Measurements from ENCODE around the gene DDX47.

The DDX47 gene

GRCh38 chr12:12813120-12814101 lies at the start of gene DDX47:
DDX47 (plus strand) TSS chr12:12813346; CDS start chr12:12813368, 22 bp downstream.
- H3K4me1 ChIP-seq (ENCODE audit: control insufficient read depth in 1 of 2, insufficient read depth in 1 of 2, low read depth in 1 of 2, low read length in 1 of 2): peaks cover 12% of the 10 kb centered on the region in 2 experiments
- no peaks in the 10 kb centered on the region for H3K27me3 ChIP-seq
- peak; percentile 97 for TF ChIP-seq CTCF (IDR thresholded peaks at IDR 0.05)
- H3K9me3 ChIP-seq: no peaks in the 10 kb centered on the region
- peak within 1 kb of the TSS; percentile 1 for H3K27ac ChIP-seq
- no peaks in the 10 kb centered on the region for H3K36me3 ChIP-seq
- peak within 1 kb of the TSS; percentile 66 for H3K4me3 ChIP-seq (ENCODE audit: low read depth in 1 of 2, low read length in 1 of 2)

GRCh38 chr12:12764824-12765223 lies 48.3 kb upstream of the DDX47 start:
- Histone ChIP-seq H3K27me3 (no peaks in the 10 kb centered on the region), H3K27ac (no peak overlapping the region), H3K36me3 (no peaks in the 10 kb centered on the region), H3K4me1 (ENCODE audit: control insufficient read depth in 1 of 2, insufficient read depth in 1 of 2, low read depth in 1 of 2, low read length in 1 of 2) (no peaks in the 10 kb centered on the region), H3K4me3 (ENCODE audit: low read depth in 1 of 2, low read length in 1 of 2) (no peak overlapping the region), H3K9me3 (no peaks in the 10 kb centered on the region)
- TF ChIP-seq CTCF (IDR thresholded peaks at IDR 0.05): no peak

GRCh38 chr12:12770262-12770661 lies 42.9 kb upstream of the DDX47 start:
- Histone ChIP-seq H3K4me1 (ENCODE audit: control insufficient read depth in 1 of 2, insufficient read depth in 1 of 2, low read depth in 1 of 2, low read length in 1 of 2) (no peaks in the 10 kb centered on the region), H3K27ac (no peak overlapping the region), H3K9me3 (no peaks in the 10 kb centered on the region), H3K4me3 (ENCODE audit: low read depth in 1 of 2, low read length in 1 of 2) (no peak overlapping the region), H3K36me3 (no peaks in the 10 kb centered on the region), H3K27me3 (no peaks in the 10 kb centered on the region)
- no peak for TF ChIP-seq CTCF (IDR thresholded peaks at IDR 0.05)

- peaks cover 0 to 6% of the 10 kb centered on the region in 2 experiments for H3K4me1 ChIP-seq (ENCODE audit: control insufficient read depth in 1 of 2, insufficient read depth in 1 of 2, low read depth in 1 of 2, low read length in 1 of 2)
- no peaks in the 10 kb centered on the region for H3K36me3 ChIP-seq
- no peaks in the 10 kb centered on the region for H3K27me3 ChIP-seq
- H3K4me3 ChIP-seq (ENCODE audit: low read depth in 1 of 2, low read length in 1 of 2): no peak overlapping the region
- no peak for TF ChIP-seq CTCF (IDR thresholded peaks at IDR 0.05)
- H3K9me3 ChIP-seq: no peaks in the 10 kb centered on the region
- no peak overlapping the region for H3K27ac ChIP-seq
Measured at GRCh38 chr12:12774791-12775190, 38.4 kb upstream of the DDX47 start.

GRCh38 chr12:12776261-12776660 lies 36.9 kb upstream of the DDX47 start:
- Histone ChIP-seq H3K4me3 (ENCODE audit: low read depth in 1 of 2, low read length in 1 of 2) (no peak overlapping the region), H3K4me1 (ENCODE audit: control insufficient read depth in 1 of 2, insufficient read depth in 1 of 2, low read depth in 1 of 2, low read length in 1 of 2) (peaks cover 0 to 6% of the 10 kb centered on the region in 2 experiments), H3K36me3 (no peaks in the 10 kb centered on the region), H3K9me3 (no peaks in the 10 kb centered on the region), H3K27ac (no peak overlapping the region), H3K27me3 (no peaks in the 10 kb centered on the region)
- no peak for TF ChIP-seq CTCF (IDR thresholded peaks at IDR 0.05)

All from neutrophil (primary cell).